HFFc6 (cell line): ENCODE measurements around the gene ZNF681. TPM values are rescaled to one million over a fixed set of nuclear protein-coding genes. Genes with fewer than 3 reads are reported as not detected.
"Not testable (repeated sequence)": the region's sequence is repeated elsewhere in the genome, so short reads cannot be mapped to it uniquely, and the experiment has no call there.

Experiments
- DNase-seq: peaks from one replicate; pipeline ENCODE4 v3.0.0-alpha.2; 2018
- H3K27ac Mint-ChIP-seq: 2 replicates; pipeline ENCODE4 v1.8.0; 2020; ENCODE audit warnings: mild to moderate bottlenecking, mixed read lengths
- H3K27me3 Mint-ChIP-seq: 2 replicates; pipeline ENCODE4 v1.8.0; 2021; ENCODE audit warnings: mild to moderate bottlenecking, moderate library complexity, mixed read lengths; ENCODE audit not compliant: insufficient read depth
- H3K36me3 Mint-ChIP-seq: 2 replicates; pipeline ENCODE4 v1.8.0; 2021; ENCODE audit warnings: low read depth, mixed read lengths
- H3K4me1 Mint-ChIP-seq: 2 replicates; pipeline ENCODE4 v1.8.0; 2020; ENCODE audit warnings: low read depth, mixed read lengths
- H3K4me3 Mint-ChIP-seq: 2 replicates; pipeline ENCODE4 v1.8.0; 2020; ENCODE audit warnings: mild to moderate bottlenecking, moderate library complexity, mixed read lengths
- H3K9me3 Mint-ChIP-seq: 2 replicates; pipeline ENCODE4 v1.8.0; 2020; ENCODE audit warnings: mild to moderate bottlenecking, mixed read lengths
- CTCF ChIP-seq: fragments of 200-600 bp; sonication (generic); IDR thresholded peaks from 2 replicates; pipeline ENCODE4 v1.5.0; 2021; ENCODE audit warnings: antibody characterized with exemption, mild to moderate bottlenecking
- total RNA-seq, 6 experiments: library from RNA; stranded (reverse); fragmentation: NEBNext Ultra II Directional; extraction: Animal tissue kit (Norgen Biotek cat#: 25700); gene quantifications; 2 replicates in 1 of 6; 3 replicates in 5 of 6; pipeline ENCODE4 v1.2.3, GENCODE V29; 2021

The ZNF681 gene
- total RNA-seq, 6 experiments from 2014 or later, result 0.45 to 1.9 (median 1.4) TPM

- DNase-seq, result no peak
- Mint-ChIP-seq H3K36me3 (peaks cover 43% of the 10 kb centered on the region), H3K27me3 (peaks cover 2% of the 10 kb centered on the region; the same call in 1 of the 2 replicates), H3K4me1 (peaks cover 22% of the 10 kb centered on the region; the same call in 1 of the 2 replicates), H3K9me3 (peaks cover 63% of the 10 kb centered on the region), H3K4me3 (no peak overlapping the region), H3K27ac (no peak overlapping the region)
- no peak for TF ChIP-seq CTCF
These were observed 24.9 kb upstream of the ZNF681 start for GRCh38 chr19:23783636-23784035.

- H3K9me3 Mint-ChIP-seq, result peaks cover 43% of the 10 kb centered on the region
- no peak for DNase-seq
- no peak overlapping the region for H3K4me3 Mint-ChIP-seq
- TF ChIP-seq CTCF, result no peak
- peaks cover 35% of the 10 kb centered on the region; the same call in 1 of the 2 replicates for H3K36me3 Mint-ChIP-seq
- H3K27me3 Mint-ChIP-seq, result peaks cover 2% of the 10 kb centered on the region; the same call in 1 of the 2 replicates
- H3K4me1 Mint-ChIP-seq, result peaks cover 7% of the 10 kb centered on the region; the same call in 1 of the 2 replicates
- no peak overlapping the region for H3K27ac Mint-ChIP-seq
These were observed 21.0 kb upstream of the ZNF681 start for GRCh38 chr19:23779645-23780044.

- TF ChIP-seq CTCF, result no peak
- Mint-ChIP-seq H3K36me3 (peaks cover 31% of the 10 kb centered on the region; the same call in 1 of the 2 replicates), H3K4me1 (peaks cover 7% of the 10 kb centered on the region; the same call in 1 of the 2 replicates), H3K27me3 (peaks cover 2% of the 10 kb centered on the region; the same call in 1 of the 2 replicates), H3K4me3 (no peak overlapping the region), H3K27ac (no peak overlapping the region), H3K9me3 (peaks cover 41% of the 10 kb centered on the region)
- no peak for DNase-seq
These were observed 19.9 kb upstream of the ZNF681 start for GRCh38 chr19:23778566-23778965.

GRCh38 chr19:23778036-23778435 is 19.3 kb upstream of the ZNF681 start:
- H3K27me3 Mint-ChIP-seq, H3K4me3 Mint-ChIP-seq, H3K27ac Mint-ChIP-seq, DNase-seq, H3K4me1 Mint-ChIP-seq: not testable (repeated sequence)
- Mint-ChIP-seq H3K9me3 (peaks cover 37% of the 10 kb centered on the region), H3K36me3 (peaks cover 26% of the 10 kb centered on the region; the same call in 1 of the 2 replicates)

- DNase-seq, result no peak
- H3K4me3 Mint-ChIP-seq, result no peak overlapping the region
- no peak for TF ChIP-seq CTCF
- H3K27me3 Mint-ChIP-seq, result peaks cover 2% of the 10 kb centered on the region; the same call in 1 of the 2 replicates
- peaks cover 20% of the 10 kb centered on the region; the same call in 1 of the 2 replicates for H3K36me3 Mint-ChIP-seq
- H3K27ac Mint-ChIP-seq, result no peak overlapping the region
- peaks cover 12% of the 10 kb centered on the region for H3K4me1 Mint-ChIP-seq
- H3K9me3 Mint-ChIP-seq, result peaks cover 34% of the 10 kb centered on the region
These were observed 18.5 kb upstream of the ZNF681 start for GRCh38 chr19:23777216-23777615.

GRCh38 chr19:23776507-23777205 is 18.0 kb upstream of the ZNF681 start:
- Mint-ChIP-seq H3K9me3 (peaks cover 30% of the 10 kb centered on the region), H3K36me3 (peaks cover 14% of the 10 kb centered on the region; the same call in 1 of the 2 replicates), H3K4me3 (no peak overlapping the region), H3K4me1 (peaks cover 15% of the 10 kb centered on the region), H3K27me3 (peaks cover 2% of the 10 kb centered on the region; the same call in 1 of the 2 replicates), H3K27ac (no peak overlapping the region)
- TF ChIP-seq CTCF, result no peak
- DNase-seq, result no peak
